Putamen (tissue), 1 donor: ENCODE results near the gene BCR.

ENCODE experiments used
- DNase-seq: peaks from one replicate; pipeline ENCODE4 v3.0.0-alpha.2; 2016; ENCODE audit warnings: low spot score

Gene BCR

GRCh38 chr22:23262518-23263332 lies 82.4 kb downstream of the BCR start:
- DNase-seq = no peak

GRCh38 chr22:23263651-23264555 lies 83.6 kb downstream of the BCR start:
- DNase-seq = no peak

GRCh38 chr22:23264610-23265367 lies 84.5 kb downstream of the BCR start:
- DNase-seq = no peak

- DNase-seq = no peak
Observed at GRCh38 chr22:23265368-23265700, 85.0 kb downstream of the BCR start.

- DNase-seq = no peak
Observed at GRCh38 chr22:23266780-23267179, 86.5 kb downstream of the BCR start.

- DNase-seq = no peak
Observed at GRCh38 chr22:23267226-23268043, 87.1 kb downstream of the BCR start.

- peak; percentile 88 for DNase-seq
Observed at GRCh38 chr22:23268139-23268712, 87.9 kb downstream of the BCR start.

GRCh38 chr22:23268877-23269276 lies 88.6 kb downstream of the BCR start:
- no peak for DNase-seq

- DNase-seq = no peak
Observed at GRCh38 chr22:23269441-23270211, 89.3 kb downstream of the BCR start.

- DNase-seq = peak; percentile 60
Observed at GRCh38 chr22:23270212-23270733, 90.0 kb downstream of the BCR start.

GRCh38 chr22:23270798-23271596 lies 90.7 kb downstream of the BCR start:
- DNase-seq = no peak

GRCh38 chr22:23271597-23271908 lies 91.2 kb downstream of the BCR start:
- DNase-seq = no peak

- no peak for DNase-seq
Observed at GRCh38 chr22:23272371-23272770, 92.1 kb downstream of the BCR start.

GRCh38 chr22:23272834-23273233 lies 92.5 kb downstream of the BCR start:
- DNase-seq = no peak

- no peak for DNase-seq
Observed at GRCh38 chr22:23273445-23274145, 93.3 kb downstream of the BCR start.

GRCh38 chr22:23274146-23274526 lies 93.8 kb downstream of the BCR start:
- DNase-seq = peak; percentile 73

GRCh38 chr22:23274891-23275694 lies 94.8 kb downstream of the BCR start:
- DNase-seq = no peak

GRCh38 chr22:23275751-23276150 lies 95.4 kb downstream of the BCR start:
- DNase-seq = no peak
